WTC11 (cell line): ENCODE results near the gene RPS18. TPM values are rescaled to one million over a fixed set of nuclear protein-coding genes. Genes with fewer than 3 reads are reported as not detected.

ENCODE experiments used
- ATAC-seq: fragments of 200-7000 bp; cut with Tn5 transposase; 2 replicates; pipeline ENCODE4 v1.10.0; 2021; ENCODE audit warnings: mild to moderate bottlenecking, moderate library complexity
- Bru-seq: library from RNA; stranded (reverse); fragments of 400-500 nt; gene quantifications from one replicate; lab custom pipeline; 2021; lab: Mats Ljungman, UMichigan
- CTCF ChIA-PET: fragments of 300-600 bp; sonication (Branson Sonifier 250); formaldehyde crosslinking; loops from one replicate; lab custom pipeline; 2021; ENCODE audit warnings: antibody characterized with exemption; lab: Charles Lee
- POLR2A ChIA-PET: fragments of 350-600 bp; sonication (Branson Sonifier 250); formaldehyde crosslinking; loops from one replicate; lab custom pipeline; 2021; ENCODE audit warnings: antibody characterized with exemption; lab: Charles Lee
- DNase-seq: peaks from one replicate; pipeline ENCODE4 v3.0.0; 2021; ENCODE audit warnings: low spot score
- H3K27ac Mint-ChIP-seq: 2 replicates; pipeline ENCODE4 v1.8.0; 2021; ENCODE audit warnings: mixed read lengths
- H3K27me3 Mint-ChIP-seq: 2 replicates; pipeline ENCODE4 v1.8.0; 2021; ENCODE audit warnings: low read depth, mild to moderate bottlenecking, moderate library complexity, mixed read lengths
- H3K36me3 Mint-ChIP-seq: 2 replicates; pipeline ENCODE4 v1.8.0; 2021; ENCODE audit warnings: mixed read lengths
- H3K4me1 Mint-ChIP-seq: 2 replicates; pipeline ENCODE4 v1.8.0; 2022; ENCODE audit warnings: mixed read lengths
- H3K4me3 Mint-ChIP-seq: 2 replicates; pipeline ENCODE4 v1.8.0; 2021; ENCODE audit warnings: mild to moderate bottlenecking, moderate library complexity, mixed read lengths
- H3K9me3 Mint-ChIP-seq: 2 replicates; pipeline ENCODE4 v1.8.0; 2021; ENCODE audit warnings: mixed read lengths
- AFF4 ChIP-seq: sonication (generic); formaldehyde crosslinking; IDR thresholded peaks from 2 replicates; pipeline ENCODE4 v1.8.1; 2023; ENCODE audit warnings: mild to moderate bottlenecking, missing genetic modification reagents, borderline replicate concordance
- CREM ChIP-seq: sonication (generic); formaldehyde crosslinking; IDR thresholded peaks from 2 replicates; pipeline ENCODE4 v1.8.1; 2022; ENCODE audit warnings: mild to moderate bottlenecking, missing genetic modification reagents, moderate library complexity
- E2F4 ChIP-seq: sonication (generic); formaldehyde crosslinking; IDR thresholded peaks from 2 replicates; pipeline ENCODE4 v1.8.1; 2022; ENCODE audit warnings: low read depth, mild to moderate bottlenecking, moderate library complexity, missing genetic modification reagents, borderline replicate concordance
- E2F5 ChIP-seq: sonication (generic); formaldehyde crosslinking; IDR thresholded peaks from 2 replicates; pipeline ENCODE4 v1.8.1; 2022; ENCODE audit warnings: mild to moderate bottlenecking, moderate library complexity, missing genetic modification reagents
- ETV6 ChIP-seq: sonication (generic); formaldehyde crosslinking; IDR thresholded peaks from 2 replicates; pipeline ENCODE4 v1.8.1; 2022; ENCODE audit warnings: mild to moderate bottlenecking, missing genetic modification reagents
- FOXK1 ChIP-seq: sonication (generic); formaldehyde crosslinking; IDR thresholded peaks from 2 replicates; pipeline ENCODE4 v1.8.0; 2022; ENCODE audit warnings: mild to moderate bottlenecking, moderate library complexity, missing genetic modification reagents
- FOXP1 ChIP-seq: sonication (generic); formaldehyde crosslinking; IDR thresholded peaks from 2 replicates; pipeline ENCODE4 v1.8.0; 2022; ENCODE audit warnings: missing genetic modification reagents, mild to moderate bottlenecking, moderate library complexity, borderline replicate concordance
- GABPB1 ChIP-seq: sonication (generic); formaldehyde crosslinking; IDR thresholded peaks from 2 replicates; pipeline ENCODE4 v1.8.1; 2023; ENCODE audit warnings: mild to moderate bottlenecking, missing genetic modification reagents
- IRF1 ChIP-seq: sonication (generic); formaldehyde crosslinking; IDR thresholded peaks from 2 replicates; pipeline ENCODE4 v1.8.0; 2023; ENCODE audit warnings: missing genetic modification reagents
- JUN ChIP-seq: sonication (generic); formaldehyde crosslinking; IDR thresholded peaks from 2 replicates; pipeline ENCODE4 v1.8.0; 2023; ENCODE audit warnings: mild to moderate bottlenecking, missing genetic modification reagents
- MXD4 ChIP-seq: fragments of 250-450 bp; sonication (Bioruptor Pico); IDR thresholded peaks from 2 replicates; pipeline ENCODE4 v1.8.0; 2021; ENCODE audit warnings: mild to moderate bottlenecking, moderate library complexity, borderline replicate concordance
- NFE2L1 ChIP-seq: sonication (generic); formaldehyde crosslinking; IDR thresholded peaks from 2 replicates; pipeline ENCODE4 v1.8.1; 2023; ENCODE audit warnings: missing genetic modification reagents
- NFYB ChIP-seq: sonication (generic); formaldehyde crosslinking; conservative IDR thresholded peaks from 2 replicates; pipeline ENCODE4 v1.8.0; 2022; ENCODE audit warnings: low read depth, missing genetic modification reagents
- NR2C2 ChIP-seq: sonication (generic); formaldehyde crosslinking; IDR thresholded peaks from 2 replicates; pipeline ENCODE4 v1.8.0; 2022; ENCODE audit warnings: mild to moderate bottlenecking, missing genetic modification reagents
- RORB ChIP-seq: fragments of 250-450 bp; sonication (Bioruptor Pico); IDR thresholded peaks from 2 replicates; pipeline ENCODE4 v1.9.0; 2021; ENCODE audit warnings: mild to moderate bottlenecking
- SMAD3 ChIP-seq: sonication (generic); formaldehyde crosslinking; IDR thresholded peaks from 2 replicates; pipeline ENCODE4 v1.8.0; 2022; ENCODE audit warnings: missing genetic modification reagents, mild to moderate bottlenecking, borderline replicate concordance
- SP1 ChIP-seq: sonication (generic); formaldehyde crosslinking; conservative IDR thresholded peaks from 2 replicates; pipeline ENCODE4 v1.8.1; 2022; ENCODE audit warnings: missing genetic modification reagents
- TEAD1 ChIP-seq: sonication (generic); formaldehyde crosslinking; IDR thresholded peaks from 2 replicates; pipeline ENCODE4 v1.8.0; 2022; ENCODE audit warnings: mild to moderate bottlenecking, missing genetic modification reagents
- TP53 ChIP-seq: sonication (generic); formaldehyde crosslinking; IDR thresholded peaks from 2 replicates; pipeline ENCODE4 v1.8.1; 2023; ENCODE audit warnings: mild to moderate bottlenecking, missing genetic modification reagents
- USF1 ChIP-seq: sonication (generic); formaldehyde crosslinking; IDR thresholded peaks from 2 replicates; pipeline ENCODE4 v1.8.0; 2022; ENCODE audit warnings: mild to moderate bottlenecking, missing genetic modification reagents
- ZBTB43 ChIP-seq: sonication (generic); formaldehyde crosslinking; IDR thresholded peaks from 2 replicates; pipeline ENCODE4 v1.8.1; 2023; ENCODE audit warnings: mild to moderate bottlenecking, missing genetic modification reagents
- ZNF219 ChIP-seq: sonication (generic); formaldehyde crosslinking; IDR thresholded peaks from 2 replicates; pipeline ENCODE4 v1.8.0; 2023; ENCODE audit warnings: missing genetic modification reagents, mild to moderate bottlenecking, borderline replicate concordance
- long read RNA-seq, 3 experiments: library from RNA in 1 of 3; library from capped mRNA in 1 of 3; library from polyadenylated mRNA in 1 of 3; unstranded in 2 of 3; stranded (forward) in 1 of 3; transcript quantifications; one replicate each; pipeline ENCODE4 v2.0.0, GENCODE V29; 2021
- total RNA-seq: library from RNA; stranded (reverse); gene quantifications from 3 replicates; pipeline ENCODE4 v1.2.3, GENCODE V29; 2021
- TF ChIP-seq, protein P1 (sequence below): sonication (generic); formaldehyde crosslinking; IDR thresholded peaks from 2 replicates; pipeline ENCODE4 v1.8.0; 2022; ENCODE audit warnings: mild to moderate bottlenecking, missing genetic modification reagents

RPS18 gene
- total RNA-seq (2,857 to 3,321 TPM (median 3,240 TPM) in 3 replicates), Bru-seq, nascent RNA (percentile 100 among the genes with signal in this experiment)
- long read RNA-seq, experiment 1, transcript RPS18-236 (5 exons, 996 nt) = minor isoform, 31 of 1,550 reads
- long read RNA-seq, experiment 1, transcript RPS18-230 (6 exons, 613 nt) = major isoform, 1,451 of 1,550 reads
- long read RNA-seq, experiment 1, transcript RPS18-235 (3 exons, 413 nt) = minor isoform, 8 of 1,550 reads
- long read RNA-seq, experiment 1, partial matches to known transcripts = 31 of 1,550 reads
- long read RNA-seq, experiment 1, other reads (novel, unspliced or antisense) = 23 of 1,550 reads
- long read RNA-seq, experiment 2, transcript RPS18-230 (6 exons, 613 nt) = major isoform, 3,272 of 4,454 reads
- long read RNA-seq, experiment 2, transcript RPS18-233 (6 exons, 589 nt) = minor isoform, 8 of 4,454 reads
- long read RNA-seq, experiment 2, transcript RPS18-235 (3 exons, 413 nt) = minor isoform, 55 of 4,454 reads
- long read RNA-seq, experiment 2, transcript RPS18-236 (5 exons, 996 nt) = minor isoform, 610 of 4,454 reads
- long read RNA-seq, experiment 2, partial matches to known transcripts = 174 of 4,454 reads
- long read RNA-seq, experiment 2, other reads (novel, unspliced or antisense) = 327 of 4,454 reads
- long read RNA-seq, experiment 3, transcript RPS18-230 (6 exons, 613 nt) = minor isoform, 17 of 145 reads
- long read RNA-seq, experiment 3, transcript RPS18-236 (5 exons, 996 nt) = major isoform, 102 of 145 reads
- long read RNA-seq, experiment 3, partial matches to known transcripts = 12 of 145 reads
- long read RNA-seq, experiment 3, other reads (novel, unspliced or antisense) = 14 of 145 reads

- Mint-ChIP-seq H3K27ac (peak within 1 kb of the TSS; percentile 100), H3K4me1 (peaks cover 50% of the 10 kb centered on the region), H3K36me3 (peaks cover 67% of the 10 kb centered on the region), H3K9me3 (no peaks in the 10 kb centered on the region), H3K4me3 (peak within 1 kb of the TSS; percentile 96), H3K27me3 (no peaks in the 10 kb centered on the region)
- CTCF ChIA-PET = interaction anchor here (0.6 to 2.4 kb wide), 5 partner anchors 23 to 1017 kb away, joined by 3 to 10 read pairs (median 4); partner anchors contain the start of gene ZBTB22
- DNase-seq = peak; percentile 84
- ATAC-seq = peak; percentile 78
- POLR2A ChIA-PET = interaction anchor here (0.7 to 2.1 kb wide), 11 partner anchors 8 to 300 kb away, joined by 3 to 8 read pairs (median 5); partner anchors contain the start of genes PFDN6, RING1 and WDR46
- 0 out of 2 replicates have a peak, but pooled peaks have one; percentile 33 for TF ChIP-seq JUN
- peak; percentile 53; the same call in 1 of the 2 replicates for TF ChIP-seq SP1
- TF ChIP-seq, protein P1, sequence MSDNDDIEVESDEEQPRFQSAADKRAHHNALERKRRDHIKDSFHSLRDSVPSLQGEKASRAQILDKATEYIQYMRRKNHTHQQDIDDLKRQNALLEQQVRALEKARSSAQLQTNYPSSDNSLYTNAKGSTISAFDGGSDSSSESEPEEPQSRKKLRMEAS (CRISPR knock-in tag) = peak; percentile 98
- TF ChIP-seq NR2C2 (CRISPR knock-in tag) = peak; percentile 73
- no peak for TF ChIP-seq IRF1 (CRISPR knock-in tag)
- TF ChIP-seq AFF4 = no peak; the same call in 1 of the 2 replicates
- TF ChIP-seq SMAD3 (CRISPR knock-in tag) = peak; percentile 26; the same call in 1 of the 2 replicates
- TF ChIP-seq FOXP1 = peak; percentile 85
- TF ChIP-seq E2F4 = no peak
- TF ChIP-seq TP53 (CRISPR knock-in tag) = no peak
- TF ChIP-seq RORB (CRISPR knock-in tag) = 0 out of 2 replicates have a peak, but pooled peaks have one; percentile 69
- TF ChIP-seq USF1 (CRISPR knock-in tag) = peak; percentile 49; the same call in 1 of the 2 replicates
- TF ChIP-seq NFYB (CRISPR knock-in tag) = no peak
- peak; percentile 62; the same call in 1 of the 2 replicates for TF ChIP-seq ETV6 (CRISPR knock-in tag)
- TF ChIP-seq MXD4 (CRISPR knock-in tag) = no peak
- peak; percentile 58; the same call in 1 of the 2 replicates for TF ChIP-seq TEAD1
- TF ChIP-seq ZBTB43 = 0 out of 2 replicates have a peak, but pooled peaks have one; percentile 42
- no peak; the same call in 1 of the 2 replicates for TF ChIP-seq NFE2L1
- peak; percentile 89 for TF ChIP-seq FOXK1 (CRISPR knock-in tag)
- TF ChIP-seq ZNF219 (CRISPR knock-in tag) = peak; percentile 74; the same call in 1 of the 2 replicates
- peak; percentile 83 for TF ChIP-seq GABPB1 (CRISPR knock-in tag)
- 0 out of 2 replicates have a peak, but pooled peaks have one; percentile 44 for TF ChIP-seq E2F5
- TF ChIP-seq CREM (CRISPR knock-in tag) = peak; percentile 94
Observed at GRCh38 chr6:33271468-33272274, at the start of gene RPS18, which contains the start of gene VPS52. TSS of gene RPS18 (plus strand) at chr6:33272075. CDS start at chr6:33272120, 45 bp downstream. TSS of gene VPS52 (minus strand) at chr6:33271876. CDS start at chr6:33271675, 201 bp downstream.
